ENCODE measurements around the gene LAPTM5.

- no peak for TF ChIP-seq CTCF (IDR thresholded peaks at IDR 0.05)
- no peak for TF ChIP-seq EZH2 (IDR thresholded peaks at IDR 0.05)
- TF ChIP-seq EZH2phosphoT487 (IDR thresholded peaks at IDR 0.05) = no peak
Measured at GRCh38 chr1:30764396-30764795, 6.8 kb upstream of the LAPTM5 start.

All from neural progenitor cell (in vitro differentiated cells).